SHP77 (cell line): Measurements from ENCODE around the gene CPN2.

Experiments used
- DNase-seq, 2 experiments: peaks; one replicate each; lab custom pipeline; 2025; lab: John Stamatoyannopoulos, UW

Gene CPN2

GRCh38 chr3:194312186-194312742 lies 38.9 kb downstream of the CPN2 start:
- DNase-seq: no peak

DNA sequence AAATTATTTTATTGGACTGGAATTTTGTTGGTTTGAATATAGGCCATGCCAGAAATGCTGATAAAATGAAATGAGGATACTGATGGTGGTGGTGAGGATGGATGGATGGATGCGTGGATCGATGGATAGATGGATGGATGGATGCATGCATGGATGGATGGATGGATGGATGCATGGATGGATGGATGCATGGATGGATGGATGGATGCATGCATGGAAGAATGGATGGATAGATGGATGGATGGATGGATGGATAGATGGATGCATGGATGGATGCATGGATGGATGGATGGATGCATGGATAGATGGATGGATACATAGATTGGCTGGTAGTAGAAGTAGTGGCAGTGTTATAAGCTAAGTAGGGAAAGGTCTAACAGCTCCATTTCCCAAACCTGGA lies 40.1 kb downstream of the CPN2 start:
- no peak for DNase-seq

- no peak for DNase-seq
These were observed 40.9 kb downstream of the CPN2 start for GRCh38 chr3:194310060-194310835.

- no peak for DNase-seq
These were observed 42.3 kb downstream of the CPN2 start for GRCh38 chr3:194308601-194309449.

GRCh38 chr3:194307849-194308248 lies 43.3 kb downstream of the CPN2 start:
- no peak for DNase-seq

- no peak for DNase-seq
These were observed 44.1 kb downstream of the CPN2 start for GRCh38 chr3:194306771-194307640.

GRCh38 chr3:194306109-194306686 lies 44.9 kb downstream of the CPN2 start:
- DNase-seq: no peak

- DNase-seq: no peak
These were observed 45.6 kb downstream of the CPN2 start for GRCh38 chr3:194305356-194306108.

DNA sequence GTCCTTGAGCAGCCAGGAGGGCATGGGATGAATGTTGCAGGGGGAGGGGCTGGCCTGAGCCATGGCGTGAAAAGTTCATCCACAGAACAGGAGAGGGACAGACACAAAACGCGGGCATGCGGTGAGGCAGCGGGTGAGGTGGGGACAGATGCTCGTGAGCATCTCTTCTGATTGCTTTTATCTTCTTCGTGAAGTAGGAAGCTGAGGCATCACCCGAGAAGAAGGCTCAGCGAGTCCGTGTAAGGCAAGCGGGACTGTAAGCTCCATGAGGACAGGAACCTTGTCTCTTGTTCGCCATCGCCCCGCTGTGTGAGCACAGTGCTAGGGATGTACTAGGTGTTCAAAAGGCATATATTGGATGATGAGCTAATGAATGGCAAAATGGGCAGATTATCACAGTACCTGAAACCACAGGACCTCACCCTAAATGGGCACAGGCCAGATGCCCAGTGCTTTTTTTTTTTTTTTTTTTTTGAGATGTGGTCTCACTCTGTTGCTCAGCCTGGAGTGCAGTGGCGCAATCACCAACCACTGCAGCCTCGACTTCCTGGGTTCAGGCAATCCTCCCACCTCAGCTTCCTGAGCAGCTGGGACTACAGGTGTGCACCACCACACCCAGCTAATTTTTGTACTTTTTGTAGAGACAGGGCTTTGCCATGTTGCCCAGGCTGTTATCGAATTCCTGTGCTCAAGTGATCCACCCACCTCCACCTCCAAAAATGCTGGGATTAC lies 46.8 kb downstream of the CPN2 start:
- DNase-seq: no peak

- no peak for DNase-seq
These were observed 47.4 kb downstream of the CPN2 start for GRCh38 chr3:194303749-194304148.

GRCh38 chr3:194301730-194302129 lies 49.4 kb downstream of the CPN2 start:
- DNase-seq: no peak

DNA sequence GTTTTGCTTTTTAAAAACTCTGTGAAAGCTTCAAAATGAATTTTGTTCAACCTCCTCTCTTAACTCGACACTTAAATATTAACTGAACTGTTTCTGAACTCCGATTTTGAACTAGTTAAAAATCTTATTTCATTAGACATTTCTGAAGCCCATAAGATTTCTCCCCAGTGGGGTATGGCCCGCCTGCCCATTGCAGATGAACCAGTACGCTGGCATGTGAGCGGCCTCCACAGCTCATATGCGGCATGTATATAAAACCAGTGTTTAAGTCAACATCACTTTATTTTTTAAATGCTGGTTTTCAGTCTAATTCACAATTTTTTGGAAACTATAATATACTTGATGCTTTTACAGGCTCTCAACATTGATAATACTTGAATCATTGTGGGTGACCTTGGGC lies 50.2 kb downstream of the CPN2 start:
- DNase-seq: no peak

GRCh38 chr3:194300382-194300758 lies 50.8 kb downstream of the CPN2 start:
- no peak for DNase-seq

GRCh38 chr3:194298331-194299227 lies 52.5 kb downstream of the CPN2 start:
- no peak for DNase-seq

DNA sequence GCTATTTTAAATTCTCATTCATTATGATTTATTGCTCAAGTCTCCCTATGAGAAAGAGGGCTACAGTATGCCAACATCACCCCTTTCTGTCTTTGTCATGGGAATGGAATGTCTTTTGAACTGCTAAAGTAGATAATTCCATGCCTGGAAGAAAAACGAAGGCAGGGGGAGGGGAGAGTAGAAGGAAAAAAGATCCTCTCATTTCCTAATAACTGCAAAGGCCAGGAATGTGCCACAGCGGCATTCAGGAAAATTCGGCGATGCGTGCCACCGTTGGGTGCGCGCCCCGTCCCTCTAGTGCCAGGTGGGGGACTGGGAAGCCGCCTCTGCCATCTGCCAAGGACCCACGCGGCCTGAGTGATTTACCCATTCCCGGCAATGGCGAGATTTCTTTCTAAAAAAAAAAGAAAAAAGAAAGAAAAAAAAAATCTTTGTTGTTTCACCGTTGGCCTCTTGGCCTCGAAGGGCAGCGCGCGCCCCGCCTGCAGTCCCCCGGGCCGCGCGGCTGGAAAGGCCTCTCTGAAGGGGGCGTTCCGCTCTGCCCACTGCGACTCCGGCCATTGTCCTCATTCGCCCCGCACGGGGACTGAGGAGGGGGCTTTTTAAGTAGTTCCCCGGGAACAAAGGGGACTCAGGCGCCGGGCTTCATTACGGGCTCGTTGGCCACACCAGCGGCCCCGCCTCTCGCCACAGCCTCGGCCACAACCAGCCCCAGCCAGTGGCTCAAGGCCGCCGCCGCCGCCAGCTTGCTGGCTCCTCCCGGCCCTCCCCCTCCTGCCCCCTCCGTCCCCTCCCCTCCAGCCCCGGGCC lies 54.5 kb downstream of the CPN2 start:
- no peak for DNase-seq

GRCh38 chr3:194294895-194295214 lies 56.3 kb downstream of the CPN2 start:
- DNase-seq: no peak

GRCh38 chr3:194294199-194294894 lies 56.8 kb downstream of the CPN2 start:
- DNase-seq: no peak
